Retinal pigment epithelial cell (primary cell): ENCODE results near the gene NADK.
"Not testable (repeated sequence)": the region's sequence is repeated elsewhere in the genome, so short reads cannot be mapped to it uniquely, and the experiment has no call there.

Experiments
- DNase-seq: peaks from one replicate; pipeline ENCODE4 v3.0.0-alpha.2; 2010; ENCODE audit warnings: low read depth
- H3K4me3 ChIP-seq: 2 replicates; pipeline ENCODE4 v1.5.1; 2011; ENCODE audit warnings: mild to moderate bottlenecking, low read length, control low read depth, moderate library complexity
- CTCF ChIP-seq: conservative IDR thresholded peaks from 2 replicates; pipeline ENCODE4 v1.5.1; 2011; ENCODE audit warnings: low read depth, low read length, control low read depth, inconsistent platforms

NADK gene

GRCh38 chr1:1753607-1754005 is 24.7 kb downstream of the NADK start:
- H3K4me3 ChIP-seq = no peak overlapping the region
- DNase-seq = no peak
- TF ChIP-seq CTCF = no peak

GRCh38 chr1:1752636-1753606 is 25.3 kb downstream of the NADK start:
- TF ChIP-seq CTCF = no peak
- H3K4me3 ChIP-seq = no peak overlapping the region
- DNase-seq = no peak

GRCh38 chr1:1752190-1752589 is 26.1 kb downstream of the NADK start:
- no peak overlapping the region for H3K4me3 ChIP-seq
- no peak for DNase-seq
- no peak for TF ChIP-seq CTCF

- not testable (repeated sequence) for H3K4me3 ChIP-seq, DNase-seq
Observed at GRCh38 chr1:1749941-1750340, 28.3 kb downstream of the NADK start.

- no peak for TF ChIP-seq CTCF
- no peak for DNase-seq
- no peak overlapping the region for H3K4me3 ChIP-seq
Observed at GRCh38 chr1:1748686-1749321, 29.5 kb downstream of the NADK start.

- H3K4me3 ChIP-seq, DNase-seq: not testable (repeated sequence)
Observed at GRCh38 chr1:1746566-1746909, 31.7 kb downstream of the NADK start.

GRCh38 chr1:1745651-1746565 is 32.4 kb downstream of the NADK start:
- peak; percentile 34 for DNase-seq
- peak overlapping the region; percentile 46 for H3K4me3 ChIP-seq

GRCh38 chr1:1742529-1742928 is 35.7 kb downstream of the NADK start:
- H3K4me3 ChIP-seq, DNase-seq: not testable (repeated sequence)

- DNase-seq = peak; percentile 61
- H3K4me3 ChIP-seq = not testable (repeated sequence)
Observed at GRCh38 chr1:1741013-1741412, 37.3 kb downstream of the NADK start.

- H3K4me3 ChIP-seq, DNase-seq: not testable (repeated sequence)
Observed at GRCh38 chr1:1738799-1739337, 39.4 kb downstream of the NADK start.

- not testable (repeated sequence) for H3K4me3 ChIP-seq, DNase-seq
Observed at GRCh38 chr1:1737675-1738590, 40.3 kb downstream of the NADK start.
